HL-60 (cell line): ENCODE measurements around the gene AGAP6.
"Not testable (repeated sequence)": the region's sequence is repeated elsewhere in the genome, so short reads cannot be mapped to it uniquely, and the experiment has no call there.

Experiments used
- POLR2AphosphoS5 ChIP-seq: IDR thresholded peaks from 2 replicates; pipeline ENCODE4 v1.6.1; 2012; ENCODE audit warnings: low read depth
- TF ChIP-seq, protein P1 (sequence below): IDR thresholded peaks from one replicate; pipeline ENCODE4 v1.5.1; 2011; ENCODE audit warnings: low read length, control low read depth, inconsistent platforms; ENCODE audit not compliant: insufficient read depth

DNA sequence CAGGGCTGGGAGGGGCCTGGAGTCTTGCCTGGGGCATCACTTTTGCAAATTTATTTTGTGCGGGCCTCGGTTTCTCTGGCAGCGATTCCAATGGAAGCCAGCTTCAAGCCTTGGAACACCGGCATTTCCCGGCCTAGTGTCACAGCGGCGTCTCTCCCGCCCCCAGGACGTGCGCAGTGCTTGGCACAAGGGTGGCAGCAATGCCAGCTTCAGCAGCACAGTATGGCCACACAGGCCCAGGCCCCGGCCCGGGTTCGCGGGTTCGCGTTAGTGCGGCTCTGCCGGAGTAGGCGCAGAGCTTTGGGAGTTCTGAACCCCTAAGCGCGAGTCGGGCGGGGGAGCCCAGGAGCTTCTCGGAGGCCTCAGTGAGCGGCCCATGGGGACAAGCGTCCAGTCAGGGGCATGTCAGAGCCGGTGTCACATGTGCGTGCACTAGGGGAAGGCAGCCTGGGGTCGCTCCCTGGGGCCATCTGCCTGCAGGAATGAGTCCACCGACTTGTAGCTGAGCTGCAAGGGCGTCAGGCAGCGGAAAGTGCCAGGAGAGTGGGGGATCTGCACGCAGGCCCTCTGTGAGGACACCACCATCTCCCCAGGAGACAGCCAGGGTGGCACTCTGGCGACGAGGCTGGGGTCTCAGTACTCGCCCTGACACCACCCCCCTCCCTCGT is 36.6 kb downstream of the AGAP6 start:
- TF ChIP-seq POLR2AphosphoS5, result not testable (repeated sequence)
- TF ChIP-seq, protein P1, sequence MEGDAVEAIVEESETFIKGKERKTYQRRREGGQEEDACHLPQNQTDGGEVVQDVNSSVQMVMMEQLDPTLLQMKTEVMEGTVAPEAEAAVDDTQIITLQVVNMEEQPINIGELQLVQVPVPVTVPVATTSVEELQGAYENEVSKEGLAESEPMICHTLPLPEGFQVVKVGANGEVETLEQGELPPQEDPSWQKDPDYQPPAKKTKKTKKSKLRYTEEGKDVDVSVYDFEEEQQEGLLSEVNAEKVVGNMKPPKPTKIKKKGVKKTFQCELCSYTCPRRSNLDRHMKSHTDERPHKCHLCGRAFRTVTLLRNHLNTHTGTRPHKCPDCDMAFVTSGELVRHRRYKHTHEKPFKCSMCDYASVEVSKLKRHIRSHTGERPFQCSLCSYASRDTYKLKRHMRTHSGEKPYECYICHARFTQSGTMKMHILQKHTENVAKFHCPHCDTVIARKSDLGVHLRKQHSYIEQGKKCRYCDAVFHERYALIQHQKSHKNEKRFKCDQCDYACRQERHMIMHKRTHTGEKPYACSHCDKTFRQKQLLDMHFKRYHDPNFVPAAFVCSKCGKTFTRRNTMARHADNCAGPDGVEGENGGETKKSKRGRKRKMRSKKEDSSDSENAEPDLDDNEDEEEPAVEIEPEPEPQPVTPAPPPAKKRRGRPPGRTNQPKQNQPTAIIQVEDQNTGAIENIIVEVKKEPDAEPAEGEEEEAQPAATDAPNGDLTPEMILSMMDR, result not testable (repeated sequence)
